GM23338 (cell line): Measurements from ENCODE around the gene TMEM154. TPM values are rescaled to one million over a fixed set of nuclear protein-coding genes. Genes with fewer than 3 reads are reported as not detected.

ENCODE experiments used
- ATAC-seq: fragments of 200-7000 bp; cut with Tn5 transposase; 3 replicates; pipeline ENCODE4 v1.9.1; 2020
- DNase-seq: peaks from one replicate; pipeline ENCODE4 v3.0.0-alpha.2; 2015; ENCODE audit warnings: low spot score
- H2AFZ ChIP-seq: fragments of 200-600 bp; sonication (generic); 2 replicates; pipeline ENCODE4 v1.8.0; 2016; ENCODE audit warnings: antibody characterized with exemption, mild to moderate bottlenecking, moderate library complexity
- H3F3A ChIP-seq: fragments of 200-600 bp; sonication (generic); replicated peaks from 2 replicates; pipeline ENCODE4 v1.8.0; 2017; ENCODE audit warnings: antibody characterized with exemption, mixed run types, low read depth
- H3K27ac ChIP-seq: fragments of 200-600 bp; sonication (generic); 2 replicates; pipeline ENCODE4 v1.6.1; 2016; ENCODE audit warnings: low read depth
- H3K27me3 ChIP-seq: fragments of 200-600 bp; sonication (generic); 2 replicates; pipeline ENCODE4 v1.8.0; 2016; ENCODE audit warnings: mild to moderate bottlenecking, mixed run types, moderate library complexity; ENCODE audit not compliant: insufficient read depth
- H3K36me3 ChIP-seq: fragments of 200-600 bp; sonication (generic); 2 replicates; pipeline ENCODE4 v1.8.0; 2016; ENCODE audit warnings: mild to moderate bottlenecking; ENCODE audit not compliant: insufficient read depth
- H3K4me1 ChIP-seq: fragments of 200-600 bp; sonication (generic); 2 replicates; pipeline ENCODE4 v1.8.0; 2016; ENCODE audit warnings: mild to moderate bottlenecking, moderate library complexity; ENCODE audit not compliant: insufficient read depth
- H3K4me2 ChIP-seq: fragments of 200-600 bp; sonication (generic); 2 replicates; pipeline ENCODE4 v1.7.1; 2017; ENCODE audit warnings: mixed run types
- H3K4me3 ChIP-seq: fragments of 200-600 bp; sonication (generic); 2 replicates; pipeline ENCODE4 v1.6.1; 2016; ENCODE audit warnings: mixed run types
- H3K79me2 ChIP-seq: fragments of 200-600 bp; sonication (generic); replicated peaks from 2 replicates; pipeline ENCODE4 v1.8.0; 2017; ENCODE audit warnings: mild to moderate bottlenecking; ENCODE audit not compliant: insufficient read depth
- H3K9me2 ChIP-seq: fragments of 200-600 bp; sonication (generic); 2 replicates; pipeline ENCODE4 v1.8.0; 2017; ENCODE audit not compliant: insufficient read depth
- H4K20me1 ChIP-seq: fragments of 200-600 bp; sonication (generic); replicated peaks from 2 replicates; pipeline ENCODE4 v1.8.0; 2017; ENCODE audit warnings: mild to moderate bottlenecking; ENCODE audit not compliant: insufficient read depth
- H3K27ac Mint-ChIP-seq: 2 replicates; pipeline ENCODE4 v1.8.0; 2020; ENCODE audit warnings: inconsistent platforms, mild to moderate bottlenecking, moderate library complexity, mixed read lengths
- H3K27me3 Mint-ChIP-seq: 3 replicates; pipeline ENCODE4 v1.8.0; 2022; ENCODE audit warnings: low read depth, mild to moderate bottlenecking, moderate library complexity, mixed read lengths, inconsistent platforms; ENCODE audit not compliant: insufficient read depth, poor library complexity
- H3K36me3 Mint-ChIP-seq: 3 replicates; pipeline ENCODE4 v1.8.0; 2021; ENCODE audit warnings: low read depth, mild to moderate bottlenecking, inconsistent platforms, moderate library complexity, mixed read lengths
- H3K4me1 Mint-ChIP-seq: 3 replicates; pipeline ENCODE4 v1.8.0; 2020; ENCODE audit warnings: mild to moderate bottlenecking, inconsistent platforms, mixed read lengths
- H3K4me3 Mint-ChIP-seq: 3 replicates; pipeline ENCODE4 v1.8.0; 2021; ENCODE audit warnings: moderate library complexity, mild to moderate bottlenecking, inconsistent platforms, mixed read lengths
- H3K9me3 Mint-ChIP-seq: 3 replicates; pipeline ENCODE4 v1.8.0; 2020; ENCODE audit warnings: moderate library complexity, mild to moderate bottlenecking, inconsistent platforms, mixed read lengths
- CREB1 ChIP-seq: fragments of 250-450 bp; sonication (Bioruptor Pico); IDR thresholded peaks from 2 replicates; pipeline ENCODE4 v1.5.0; 2020; ENCODE audit warnings: low read depth, mild to moderate bottlenecking, moderate library complexity
- EZH2 ChIP-seq: fragments of 200-600 bp; sonication (generic); IDR thresholded peaks from one replicate; pipeline ENCODE4 v1.8.0; 2017; ENCODE audit warnings: antibody characterized with exemption, mild to moderate bottlenecking, low read depth; ENCODE audit not compliant: unreplicated experiment
- EZH2phosphoT487 ChIP-seq: fragments of 200-600 bp; sonication (generic); IDR thresholded peaks from one replicate; pipeline ENCODE4 v1.8.1; 2018; ENCODE audit warnings: antibody characterized with exemption; ENCODE audit not compliant: unreplicated experiment
- JUNB ChIP-seq: IDR thresholded peaks from one replicate; pipeline ENCODE4 v1.6.1; 2016; ENCODE audit warnings: antibody characterized with exemption; ENCODE audit not compliant: unreplicated experiment
- NANOG ChIP-seq: IDR thresholded peaks from 2 replicates; pipeline ENCODE4 v1.6.1; 2016; ENCODE audit warnings: antibody characterized with exemption, borderline replicate concordance
- POLR2AphosphoS5 ChIP-seq: IDR thresholded peaks from 2 replicates; pipeline ENCODE4 v1.6.1; 2016; ENCODE audit warnings: antibody characterized with exemption, low read depth
- STAT1 ChIP-seq: IDR thresholded peaks from one replicate; pipeline ENCODE4 v1.6.1; 2016; ENCODE audit warnings: antibody characterized with exemption; ENCODE audit not compliant: unreplicated experiment
- ZNF114 ChIP-seq: fragments of 250-450 bp; sonication (Bioruptor Pico); IDR thresholded peaks from 2 replicates; pipeline ENCODE4 v1.5.0; 2020; ENCODE audit warnings: mild to moderate bottlenecking, moderate library complexity
- ZNF331 ChIP-seq: fragments of 250-450 bp; sonication (Bioruptor Pico); IDR thresholded peaks from 2 replicates; pipeline ENCODE4 v1.5.0; 2020; ENCODE audit warnings: low read depth, mild to moderate bottlenecking, moderate library complexity
- polyA plus RNA-seq: library from polyadenylated mRNA; unstranded; fragments of >200 nt; fragmentation: Nextera tagmentation; extraction: Ambion mirVana; gene quantifications from 2 replicates; pipeline ENCODE4 v1.2.1, GENCODE V29; 2016
- total RNA-seq: library from RNA; depleted of rRNA; stranded (reverse); fragments of >200 nt; shearing (Covaris generic); gene quantifications from 2 replicates; pipeline ENCODE4 v1.2.3, GENCODE V29; 2014
- TF ChIP-seq, protein P1 (sequence below): IDR thresholded peaks from one replicate; pipeline ENCODE4 v1.6.1; 2018; ENCODE audit warnings: antibody characterized with exemption; ENCODE audit not compliant: unreplicated experiment
- TF ChIP-seq, protein P2 (sequence below): IDR thresholded peaks from 2 replicates; pipeline ENCODE4 v1.6.1; 2016; ENCODE audit warnings: antibody characterized with exemption
- TF ChIP-seq, protein P3 (sequence below), 2 experiments: fragments of 200-600 bp in 1 of 2; sonication (generic) in 1 of 2; conservative IDR thresholded peaks; 2 replicates each; pipeline versions ENCODE4 v1.5.1 to v1.6.1; 2016 to 2017; ENCODE audit warnings: antibody characterized with exemption in 2 of 2, low read depth in 2 of 2, mild to moderate bottlenecking in 2 of 2, moderate library complexity in 1 of 2

The TMEM154 gene
- total and polyA plus RNA-seq, 2 experiments from 2014 or later: 1.0 to 1.7 TPM

GRCh38 chr4:152577708-152578396 is 101.9 kb downstream of the TMEM154 start (continued):
- no peak for TF ChIP-seq EZH2

- Histone ChIP-seq H3K27me3 (no peaks in the 10 kb centered on the region), H3F3A (no peaks in the 10 kb centered on the region), H3K79me2 (no peaks in the 10 kb centered on the region), H3K4me2 (no peak overlapping the region), H3K9me2 (no peaks in the 10 kb centered on the region; the same call in 1 of the 2 replicates), H3K36me3 (no peaks in the 10 kb centered on the region), H4K20me1 (no peaks in the 10 kb centered on the region), H3K27ac (no peak overlapping the region), H3K4me3 (no peak overlapping the region), H3K4me1 (peaks cover 4% of the 10 kb centered on the region; the same call in 1 of the 2 replicates), H2AFZ (no peak overlapping the region)
- ATAC-seq (no peak), DNase-seq (no peak)
- Mint-ChIP-seq H3K4me1 (peaks cover 16% of the 10 kb centered on the region), H3K36me3 (no peaks in the 10 kb centered on the region), H3K27me3 (no peaks in the 10 kb centered on the region), H3K4me3 (no peak overlapping the region), H3K27ac (no peak overlapping the region), H3K9me3 (no peaks in the 10 kb centered on the region)
- TF ChIP-seq EZH2phosphoT487: no peak
- TF ChIP-seq, protein P1, sequence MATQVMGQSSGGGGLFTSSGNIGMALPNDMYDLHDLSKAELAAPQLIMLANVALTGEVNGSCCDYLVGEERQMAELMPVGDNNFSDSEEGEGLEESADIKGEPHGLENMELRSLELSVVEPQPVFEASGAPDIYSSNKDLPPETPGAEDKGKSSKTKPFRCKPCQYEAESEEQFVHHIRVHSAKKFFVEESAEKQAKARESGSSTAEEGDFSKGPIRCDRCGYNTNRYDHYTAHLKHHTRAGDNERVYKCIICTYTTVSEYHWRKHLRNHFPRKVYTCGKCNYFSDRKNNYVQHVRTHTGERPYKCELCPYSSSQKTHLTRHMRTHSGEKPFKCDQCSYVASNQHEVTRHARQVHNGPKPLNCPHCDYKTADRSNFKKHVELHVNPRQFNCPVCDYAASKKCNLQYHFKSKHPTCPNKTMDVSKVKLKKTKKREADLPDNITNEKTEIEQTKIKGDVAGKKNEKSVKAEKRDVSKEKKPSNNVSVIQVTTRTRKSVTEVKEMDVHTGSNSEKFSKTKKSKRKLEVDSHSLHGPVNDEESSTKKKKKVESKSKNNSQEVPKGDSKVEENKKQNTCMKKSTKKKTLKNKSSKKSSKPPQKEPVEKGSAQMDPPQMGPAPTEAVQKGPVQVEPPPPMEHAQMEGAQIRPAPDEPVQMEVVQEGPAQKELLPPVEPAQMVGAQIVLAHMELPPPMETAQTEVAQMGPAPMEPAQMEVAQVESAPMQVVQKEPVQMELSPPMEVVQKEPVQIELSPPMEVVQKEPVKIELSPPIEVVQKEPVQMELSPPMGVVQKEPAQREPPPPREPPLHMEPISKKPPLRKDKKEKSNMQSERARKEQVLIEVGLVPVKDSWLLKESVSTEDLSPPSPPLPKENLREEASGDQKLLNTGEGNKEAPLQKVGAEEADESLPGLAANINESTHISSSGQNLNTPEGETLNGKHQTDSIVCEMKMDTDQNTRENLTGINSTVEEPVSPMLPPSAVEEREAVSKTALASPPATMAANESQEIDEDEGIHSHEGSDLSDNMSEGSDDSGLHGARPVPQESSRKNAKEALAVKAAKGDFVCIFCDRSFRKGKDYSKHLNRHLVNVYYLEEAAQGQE: no peak
- TF ChIP-seq EZH2: no peak
- no peak for TF ChIP-seq POLR2AphosphoS5
- TF ChIP-seq, protein P2, sequence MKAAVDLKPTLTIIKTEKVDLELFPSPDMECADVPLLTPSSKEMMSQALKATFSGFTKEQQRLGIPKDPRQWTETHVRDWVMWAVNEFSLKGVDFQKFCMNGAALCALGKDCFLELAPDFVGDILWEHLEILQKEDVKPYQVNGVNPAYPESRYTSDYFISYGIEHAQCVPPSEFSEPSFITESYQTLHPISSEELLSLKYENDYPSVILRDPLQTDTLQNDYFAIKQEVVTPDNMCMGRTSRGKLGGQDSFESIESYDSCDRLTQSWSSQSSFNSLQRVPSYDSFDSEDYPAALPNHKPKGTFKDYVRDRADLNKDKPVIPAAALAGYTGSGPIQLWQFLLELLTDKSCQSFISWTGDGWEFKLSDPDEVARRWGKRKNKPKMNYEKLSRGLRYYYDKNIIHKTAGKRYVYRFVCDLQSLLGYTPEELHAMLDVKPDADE: no peak
- no peak for TF ChIP-seq CREB1 (CRISPR knock-in tag)
- TF ChIP-seq JUNB: no peak
These were observed 104.3 kb downstream of the TMEM154 start for GRCh38 chr4:152575533-152575932.

DNA sequence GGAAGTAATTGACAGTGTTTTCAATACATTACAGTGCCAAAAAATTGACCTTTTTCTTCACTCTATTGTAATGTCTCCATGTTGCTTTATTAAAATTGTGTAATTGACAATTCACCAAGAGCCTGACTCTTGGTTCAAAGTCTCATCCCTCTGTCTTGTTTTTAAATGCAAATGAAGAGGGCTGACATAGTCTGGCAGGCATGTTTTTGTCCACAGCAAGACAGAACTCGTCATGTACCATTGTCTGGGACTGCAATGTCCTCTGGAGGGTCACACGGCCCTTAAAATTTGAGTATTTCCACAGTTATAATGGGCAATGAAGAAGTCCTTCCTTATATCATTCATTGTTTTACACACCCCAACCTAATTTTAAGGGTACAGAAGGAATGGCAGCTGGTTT is 105.9 kb downstream of the TMEM154 start:
- Histone ChIP-seq H3K4me3 (no peak overlapping the region), H3F3A (no peaks in the 10 kb centered on the region), H3K27me3 (no peaks in the 10 kb centered on the region), H3K4me1 (peaks cover under 1% of the 10 kb centered on the region; the same call in 1 of the 2 replicates), H3K79me2 (no peaks in the 10 kb centered on the region), H3K9me2 (no peaks in the 10 kb centered on the region; the same call in 1 of the 2 replicates), H3K4me2 (no peak overlapping the region), H3K27ac (no peak overlapping the region), H2AFZ (no peak overlapping the region), H3K36me3 (no peaks in the 10 kb centered on the region), H4K20me1 (no peaks in the 10 kb centered on the region)
- Mint-ChIP-seq H3K4me1 (peaks cover 11% of the 10 kb centered on the region), H3K9me3 (no peaks in the 10 kb centered on the region), H3K4me3 (no peak overlapping the region), H3K36me3 (no peaks in the 10 kb centered on the region), H3K27me3 (no peaks in the 10 kb centered on the region), H3K27ac (no peak overlapping the region)
- ATAC-seq (no peak), DNase-seq (no peak)
- no peak for TF ChIP-seq ZNF114 (CRISPR knock-in tag)
- TF ChIP-seq CREB1 (CRISPR knock-in tag): no peak
- TF ChIP-seq, protein P2: no peak
- TF ChIP-seq STAT1: no peak
- no peak for TF ChIP-seq NANOG
- no peak for TF ChIP-seq POLR2AphosphoS5
- TF ChIP-seq JUNB: no peak
- TF ChIP-seq EZH2phosphoT487: no peak
- TF ChIP-seq, protein P3, sequence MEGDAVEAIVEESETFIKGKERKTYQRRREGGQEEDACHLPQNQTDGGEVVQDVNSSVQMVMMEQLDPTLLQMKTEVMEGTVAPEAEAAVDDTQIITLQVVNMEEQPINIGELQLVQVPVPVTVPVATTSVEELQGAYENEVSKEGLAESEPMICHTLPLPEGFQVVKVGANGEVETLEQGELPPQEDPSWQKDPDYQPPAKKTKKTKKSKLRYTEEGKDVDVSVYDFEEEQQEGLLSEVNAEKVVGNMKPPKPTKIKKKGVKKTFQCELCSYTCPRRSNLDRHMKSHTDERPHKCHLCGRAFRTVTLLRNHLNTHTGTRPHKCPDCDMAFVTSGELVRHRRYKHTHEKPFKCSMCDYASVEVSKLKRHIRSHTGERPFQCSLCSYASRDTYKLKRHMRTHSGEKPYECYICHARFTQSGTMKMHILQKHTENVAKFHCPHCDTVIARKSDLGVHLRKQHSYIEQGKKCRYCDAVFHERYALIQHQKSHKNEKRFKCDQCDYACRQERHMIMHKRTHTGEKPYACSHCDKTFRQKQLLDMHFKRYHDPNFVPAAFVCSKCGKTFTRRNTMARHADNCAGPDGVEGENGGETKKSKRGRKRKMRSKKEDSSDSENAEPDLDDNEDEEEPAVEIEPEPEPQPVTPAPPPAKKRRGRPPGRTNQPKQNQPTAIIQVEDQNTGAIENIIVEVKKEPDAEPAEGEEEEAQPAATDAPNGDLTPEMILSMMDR (conservative IDR thresholded peaks at IDR 0.05; ENCODE audit: low read depth in 2 of 2): no peak
- no peak for TF ChIP-seq ZNF331 (CRISPR knock-in tag)
